HCT116 (cell line): ENCODE results near the gene ACER3. TPM values are rescaled to one million over a fixed set of nuclear protein-coding genes. Genes with fewer than 3 reads are reported as not detected.

Source experiments
- ATAC-seq: fragments of 200-7000 bp; cut with Tn5 transposase; 2 replicates; pipeline ENCODE4 v1.9.1; 2020; ENCODE audit warnings: mild to moderate bottlenecking, moderate library complexity
- BruUV-seq: library from RNA; stranded (reverse); fragments of 400-500 nt; replicated peaks from 2 replicates; lab custom pipeline; 2021; lab: Mats Ljungman, UMichigan
- CTCF ChIA-PET: fragments of 300-600 bp; sonication (Branson Sonifier 250); formaldehyde crosslinking; loops from one replicate; lab custom pipeline; 2021; ENCODE audit warnings: antibody characterized with exemption; lab: Charles Lee
- POLR2A ChIA-PET: fragments of 300-600, 350-600 bp; sonication (Branson Sonifier 250); formaldehyde crosslinking; loops from one replicate; lab custom pipeline; 2021; ENCODE audit warnings: antibody characterized with exemption; lab: Charles Lee
- RAD21 ChIA-PET, 2 experiments: fragments of 300-600 bp; sonication (Branson Sonifier 250); formaldehyde crosslinking; loops; one replicate each; lab custom pipeline; 2023; ENCODE audit warnings: low total read pairs in 2 of 2; ENCODE audit not compliant: uncharacterized antibody in 2 of 2, unreplicated experiment in 2 of 2, low non-redundant PET in 1 of 2; lab: Charles Lee
- DNase-seq: peaks from one replicate; pipeline ENCODE4 v3.0.0-alpha.2; 2010; ENCODE audit warnings: low read depth, low spot score
- H2AFZ ChIP-seq: fragments of 200-600 bp; shearing (Covaris generic), sonication (generic); 2 replicates; pipeline ENCODE4 v1.6.1; 2017; ENCODE audit warnings: low read depth, mixed run types, mixed read lengths, antibody characterized with exemption, low read length; ENCODE audit not compliant: poor library complexity, severe bottlenecking
- H3K27ac ChIP-seq: 2 replicates; pipeline ENCODE4 v1.5.1; 2012; ENCODE audit warnings: low read depth, low read length
- H3K27me3 ChIP-seq: fragments of 200-600 bp; sonication (generic); 2 replicates; pipeline ENCODE4 v1.6.1; 2016; ENCODE audit warnings: mixed run types, low read length, mixed read lengths; ENCODE audit not compliant: insufficient read depth
- H3K36me3 ChIP-seq, 2 experiments: fragments of 200-500 bp in 1 of 2; fragments of 200-600 bp in 1 of 2; sonication (Bioruptor generic) in 1 of 2; sonication (generic) in 1 of 2; 2 replicates each; pipeline versions ENCODE4 v1.5.1 to v1.6.1; 2014 to 2016; ENCODE audit warnings: low read length in 2 of 2, inconsistent platforms in 1 of 2, mixed read lengths in 1 of 2, mixed run types in 1 of 2; ENCODE audit not compliant: insufficient read depth in 2 of 2, control insufficient read depth in 1 of 2
- H3K4me1 ChIP-seq, 2 experiments: fragments of 200-600 bp in 1 of 2; sonication (generic) in 1 of 2; 2 replicates each; pipeline versions ENCODE4 v1.5.1 to v1.6.1; 2012 to 2017; ENCODE audit warnings: low read length in 2 of 2, inconsistent platforms in 1 of 2, mild to moderate bottlenecking in 1 of 2, mixed read lengths in 1 of 2, mixed run types in 1 of 2, moderate library complexity in 1 of 2; ENCODE audit not compliant: insufficient read depth in 2 of 2, control insufficient read depth in 1 of 2
- H3K4me2 ChIP-seq: fragments of 200-600 bp; sonication (generic); 2 replicates; pipeline ENCODE4 v1.6.1; 2017; ENCODE audit warnings: mixed run types, low read length, mixed read lengths
- H3K4me3 ChIP-seq, 2 experiments: fragments of 200-600 bp in 1 of 2; sonication (generic) in 1 of 2; replicated peaks in 1 of 2; 2 replicates each; pipeline ENCODE4 v1.5.1; 2011 to 2016; ENCODE audit warnings: low read length in 2 of 2, control low read depth in 1 of 2, low read depth in 1 of 2, mild to moderate bottlenecking in 1 of 2, mixed read lengths in 1 of 2, mixed run types in 1 of 2
- H3K79me2 ChIP-seq: fragments of 200-600 bp; sonication (generic); 2 replicates; pipeline ENCODE4 v1.6.1; 2017; ENCODE audit warnings: mild to moderate bottlenecking, mixed run types, low read length, moderate library complexity, mixed read lengths; ENCODE audit not compliant: insufficient read depth
- H3K9ac ChIP-seq: fragments of 200-600 bp; sonication (generic); 2 replicates; pipeline ENCODE4 v1.6.1; 2016; ENCODE audit warnings: low read length, mixed read lengths
- H3K9me2 ChIP-seq: fragments of 200-600 bp; sonication (generic), shearing (Covaris generic); 2 replicates; pipeline ENCODE4 v1.6.1; 2017; ENCODE audit warnings: mixed run types, mild to moderate bottlenecking, moderate library complexity; ENCODE audit not compliant: insufficient read depth
- H3K9me3 ChIP-seq, 2 experiments: fragments of 200-500 bp in 1 of 2; fragments of 200-600 bp in 1 of 2; sonication (Bioruptor generic) in 1 of 2; sonication (generic) in 1 of 2; 2 replicates each; pipeline ENCODE4 v1.6.1; 2014 to 2017; ENCODE audit warnings: low read length in 2 of 2, mixed read lengths in 2 of 2, inconsistent platforms in 1 of 2, low read depth in 1 of 2, mild to moderate bottlenecking in 1 of 2, mixed run types in 1 of 2, moderate library complexity in 1 of 2; ENCODE audit not compliant: control insufficient read depth in 1 of 2, insufficient read depth in 1 of 2
- H4K20me1 ChIP-seq: fragments of 200-600 bp; sonication (generic), shearing (Covaris generic); 2 replicates; pipeline ENCODE4 v1.6.1; 2017; ENCODE audit warnings: mixed run types, mild to moderate bottlenecking, moderate library complexity; ENCODE audit not compliant: insufficient read depth
- ATF3 ChIP-seq: IDR thresholded peaks from 2 replicates; pipeline ENCODE4 v1.6.1; 2012
- CBX3 ChIP-seq: IDR thresholded peaks from 2 replicates; pipeline ENCODE4 v1.6.1; 2012; ENCODE audit warnings: low read depth
- CEBPB ChIP-seq: IDR thresholded peaks from 2 replicates; pipeline ENCODE4 v1.6.1; 2012; ENCODE audit warnings: low read depth
- CTCF ChIP-seq, 3 experiments: fragments of 200-600 bp in 1 of 3; sonication (generic) in 1 of 3; IDR thresholded peaks in 2 of 3; conservative IDR thresholded peaks in 1 of 3; 2 replicates each; pipeline ENCODE4 v1.5.1; 2012 to 2017; ENCODE audit warnings: low read depth in 2 of 3, low read length in 2 of 3, antibody characterized with exemption in 1 of 3, borderline replicate concordance in 1 of 3, control low read depth in 1 of 3, mild to moderate bottlenecking in 1 of 3, mixed read lengths in 1 of 3, mixed run types in 1 of 3, moderate library complexity in 1 of 3; ENCODE audit not compliant: insufficient read depth in 1 of 3
- ELF1 ChIP-seq: IDR thresholded peaks from 2 replicates; pipeline ENCODE4 v1.6.1; 2012; ENCODE audit warnings: low read depth, borderline replicate concordance
- EZH2 ChIP-seq: fragments of 200-600 bp; sonication (generic); IDR thresholded peaks from 2 replicates; pipeline ENCODE4 v1.6.1; 2017; ENCODE audit warnings: antibody characterized with exemption, mixed run types
- FOSL1 ChIP-seq: IDR thresholded peaks from 2 replicates; pipeline ENCODE4 v1.6.1; 2012; ENCODE audit warnings: low read depth
- JUND ChIP-seq: IDR thresholded peaks from 2 replicates; pipeline ENCODE4 v1.6.1; 2012
- POLR2A ChIP-seq: IDR thresholded peaks from 2 replicates; pipeline ENCODE4 v1.7.0; 2011; ENCODE audit warnings: borderline replicate concordance; ENCODE audit not compliant: insufficient read depth, insufficient read length; ENCODE audit errors: extremely low read depth
- POLR2AphosphoS5 ChIP-seq: IDR thresholded peaks from 2 replicates; pipeline ENCODE4 v1.6.1; 2011; ENCODE audit warnings: mild to moderate bottlenecking, low read depth, low read length, moderate library complexity
- REST ChIP-seq: IDR thresholded peaks from 2 replicates; pipeline ENCODE4 v1.6.1; 2012; ENCODE audit warnings: low read depth
- SP1 ChIP-seq: IDR thresholded peaks from 2 replicates; pipeline ENCODE4 v1.6.1; 2012; ENCODE audit warnings: low read depth
- SRF ChIP-seq: IDR thresholded peaks from 2 replicates; pipeline ENCODE4 v1.6.1; 2012; ENCODE audit warnings: low read depth
- TCF7L2 ChIP-seq: IDR thresholded peaks from 2 replicates; pipeline ENCODE4 v1.7.0; 2011; ENCODE audit warnings: borderline replicate concordance, inconsistent platforms; ENCODE audit not compliant: insufficient read depth, insufficient read length; ENCODE audit errors: extremely low read depth
- ZBTB33 ChIP-seq: IDR thresholded peaks from 2 replicates; pipeline ENCODE4 v1.6.1; 2011; ENCODE audit warnings: mild to moderate bottlenecking, low read length, moderate library complexity; ENCODE audit not compliant: insufficient replicate concordance; ENCODE audit errors: extremely low read depth
- ZFX ChIP-seq: fragments of 450-650 bp; IDR thresholded peaks from 2 replicates; pipeline ENCODE4 v1.6.1; 2017
- ZNF274 ChIP-seq: fragments of 200-500 bp; sonication (Bioruptor generic); IDR thresholded peaks from 2 replicates; pipeline ENCODE4 v1.6.1; 2014; ENCODE audit warnings: mild to moderate bottlenecking, low read depth, low read length, inconsistent platforms
- intact Hi-C: fragments of 100-400 bp; cut with micrococcal nuclease; formaldehyde crosslinking; loops from 2 replicates; pipeline ENCODE4 v1.10.0; 2022
- total RNA-seq: library from RNA; stranded (reverse); gene quantifications from one replicate; pipeline ENCODE4 v1.2.1, GENCODE V29; 2021; ENCODE audit not compliant: unreplicated experiment

ACER3 gene
- total RNA-seq, 1 experiment from 2014 or later: 19.1 TPM

- RAD21 ChIA-PET: no interaction called here
- H3K9ac ChIP-seq: no peak overlapping the region
- no peak for DNase-seq
- H3K4me1 ChIP-seq: no peaks in the 10 kb centered on the region
- intact Hi-C loops: no loop called here
- H3K36me3 ChIP-seq: no peaks in the 10 kb centered on the region
- no peaks in the 10 kb centered on the region for H3K79me2 ChIP-seq
- no peaks in the 10 kb centered on the region for H4K20me1 ChIP-seq
- no peak overlapping the region for H2AFZ ChIP-seq
- H3K4me3 ChIP-seq: no peak overlapping the region
- no TSS peak for BruUV-seq
- CTCF ChIA-PET: no interaction called here
- H3K4me2 ChIP-seq: no peak overlapping the region
- no peaks in the 10 kb centered on the region for H3K9me2 ChIP-seq
- TF ChIP-seq POLR2A (no peak), POLR2AphosphoS5 (no peak), EZH2 (no peak), SRF (no peak), REST (no peak), CTCF (IDR thresholded peaks at IDR 0.05 in 2 of 3, conservative IDR thresholded peaks at IDR 0.05 in 1 of 3; ENCODE audit: borderline replicate concordance in 1 of 3, insufficient read depth in 1 of 3, low read depth in 2 of 3, low read length in 2 of 3) (no peak), SP1 (no peak), ELF1 (no peak), CEBPB (no peak), ZFX (no peak), FOSL1 (no peak), ZNF274 (no peak), ATF3 (no peak), CBX3 (no peak), ZBTB33 (no peak), TCF7L2 (no peak), JUND (no peak)
- no peaks in the 10 kb centered on the region for H3K27me3 ChIP-seq
- no peak overlapping the region for H3K27ac ChIP-seq
- POLR2A ChIA-PET: no interaction called here
- no peak for ATAC-seq
- H3K9me3 ChIP-seq: no peaks in the 10 kb centered on the region
These were observed 140.9 kb downstream of the ACER3 start for GRCh38 chr11:77001613-77002012.
